ENCODE measurements around the gene CXXC4.

- no peak for TF ChIP-seq CTCF (conservative IDR thresholded peaks at IDR 0.05; ENCODE audit: low read depth, low read length)
- TF ChIP-seq EZH2 (IDR thresholded peaks at IDR 0.05; ENCODE audit: low read length, unreplicated experiment) = no peak
- no peak for TF ChIP-seq EZH2phosphoT487 (IDR thresholded peaks at IDR 0.05; ENCODE audit: borderline replicate concordance, low read length)
These were observed 58.2 kb downstream of the CXXC4 start for GRCh38 chr4:104436542-104436941.
